Ramos (cell line): ENCODE measurements around the gene ENPP3.
"Not testable (repeated sequence)": the region's sequence is repeated elsewhere in the genome, so short reads cannot be mapped to it uniquely, and the experiment has no call there.

ENCODE experiments used
- in situ Hi-C: fragments of 300-500 bp; cut with MboI; formaldehyde crosslinking; loops from one replicate; pipeline ENCODE4 v1.14.3; 2022; ENCODE audit warnings: low sequenced_read_pairs; ENCODE audit not compliant: unreplicated experiment

The ENPP3 gene

GRCh38 chr6:131681585-131681984, 44.5 kb downstream of the ENPP3 start:
- in situ Hi-C loops = loop anchor here (25.0 kb wide), 1 partner anchor 231 kb away; no protein-coding TSS in a partner anchor

- in situ Hi-C loops = loop anchor here (25.0 kb wide), 1 partner anchor 230 kb away; no protein-coding TSS in a partner anchor
Measured at GRCh38 chr6:131682442-131682841, 45.3 kb downstream of the ENPP3 start.

GRCh38 chr6:131683479-131683878, 46.4 kb downstream of the ENPP3 start:
- in situ Hi-C loops = loop anchor here (25.0 kb wide), 1 partner anchor 229 kb away; no protein-coding TSS in a partner anchor

GRCh38 chr6:131685266-131685780, 48.2 kb downstream of the ENPP3 start:
- in situ Hi-C loops = loop anchor here (25.0 kb wide), 1 partner anchor 227 kb away; no protein-coding TSS in a partner anchor

- in situ Hi-C loops = loop anchor here (25.0 kb wide), 1 partner anchor 225 kb away; no protein-coding TSS in a partner anchor
Measured at GRCh38 chr6:131687022-131687421, 49.9 kb downstream of the ENPP3 start.

- in situ Hi-C loops = loop anchor here (25.0 kb wide), 1 partner anchor 224 kb away; no protein-coding TSS in a partner anchor
Measured at GRCh38 chr6:131688286-131688685, 51.2 kb downstream of the ENPP3 start.

GRCh38 chr6:131692031-131692430, 54.9 kb downstream of the ENPP3 start:
- in situ Hi-C loops = loop anchor here (25.0 kb wide), 1 partner anchor 220 kb away; no protein-coding TSS in a partner anchor

- in situ Hi-C loops = loop anchor here (25.0 kb wide), 1 partner anchor 220 kb away; no protein-coding TSS in a partner anchor
Measured at GRCh38 chr6:131692589-131692988, 55.5 kb downstream of the ENPP3 start.

- in situ Hi-C loops = loop anchor here (25.0 kb wide), 1 partner anchor 219 kb away; no protein-coding TSS in a partner anchor
Measured at GRCh38 chr6:131693384-131693783, 56.3 kb downstream of the ENPP3 start.

- in situ Hi-C loops = loop anchor here (25.0 kb wide), 1 partner anchor 217 kb away; no protein-coding TSS in a partner anchor
Measured at GRCh38 chr6:131694832-131695426, 57.8 kb downstream of the ENPP3 start.

GRCh38 chr6:131696956-131697355, 59.9 kb downstream of the ENPP3 start:
- in situ Hi-C loops = loop anchor here (25.0 kb wide), 1 partner anchor 215 kb away; no protein-coding TSS in a partner anchor

GRCh38 chr6:131700851-131701250, 63.7 kb downstream of the ENPP3 start:
- in situ Hi-C loops = not testable (repeated sequence)

GRCh38 chr6:131703905-131704304, 66.8 kb downstream of the ENPP3 start:
- in situ Hi-C loops = not testable (repeated sequence)

- in situ Hi-C loops = not testable (repeated sequence)
Measured at GRCh38 chr6:131710917-131711316, 73.8 kb downstream of the ENPP3 start, which contains the start of gene CTAGE9. Gene CTAGE9, minus strand, starts transcription at chr6:131711017. Its CDS starts 0 bp downstream, at chr6:131711017.

- in situ Hi-C loops = not testable (repeated sequence)
Measured at GRCh38 chr6:131715567-131715966, 78.5 kb downstream of the ENPP3 start.

- in situ Hi-C loops = no loop called here
Measured at GRCh38 chr6:131717836-131718542, 80.9 kb downstream of the ENPP3 start.

- in situ Hi-C loops = no loop called here
Measured at GRCh38 chr6:131721161-131721560, 84.1 kb downstream of the ENPP3 start.

- in situ Hi-C loops = no loop called here
Measured at GRCh38 chr6:131724114-131724513, 87.0 kb downstream of the ENPP3 start.

GRCh38 chr6:131727467-131727866, 90.4 kb downstream of the ENPP3 start:
- in situ Hi-C loops = no loop called here

GRCh38 chr6:131727868-131728267, 90.8 kb downstream of the ENPP3 start:
- in situ Hi-C loops = no loop called here
